GM21515 (cell line): Measurements from ENCODE around the gene TNS3.
"Not testable (repeated sequence)": the region's sequence is repeated elsewhere in the genome, so short reads cannot be mapped to it uniquely, and the experiment has no call there.

ENCODE experiments used
- ATAC-seq: cut with Tn5 transposase; IDR thresholded peaks from one replicate; pipeline ENCODE4 v1.9.1; 2021; ENCODE audit not compliant: unreplicated experiment

TNS3 gene

DNA sequence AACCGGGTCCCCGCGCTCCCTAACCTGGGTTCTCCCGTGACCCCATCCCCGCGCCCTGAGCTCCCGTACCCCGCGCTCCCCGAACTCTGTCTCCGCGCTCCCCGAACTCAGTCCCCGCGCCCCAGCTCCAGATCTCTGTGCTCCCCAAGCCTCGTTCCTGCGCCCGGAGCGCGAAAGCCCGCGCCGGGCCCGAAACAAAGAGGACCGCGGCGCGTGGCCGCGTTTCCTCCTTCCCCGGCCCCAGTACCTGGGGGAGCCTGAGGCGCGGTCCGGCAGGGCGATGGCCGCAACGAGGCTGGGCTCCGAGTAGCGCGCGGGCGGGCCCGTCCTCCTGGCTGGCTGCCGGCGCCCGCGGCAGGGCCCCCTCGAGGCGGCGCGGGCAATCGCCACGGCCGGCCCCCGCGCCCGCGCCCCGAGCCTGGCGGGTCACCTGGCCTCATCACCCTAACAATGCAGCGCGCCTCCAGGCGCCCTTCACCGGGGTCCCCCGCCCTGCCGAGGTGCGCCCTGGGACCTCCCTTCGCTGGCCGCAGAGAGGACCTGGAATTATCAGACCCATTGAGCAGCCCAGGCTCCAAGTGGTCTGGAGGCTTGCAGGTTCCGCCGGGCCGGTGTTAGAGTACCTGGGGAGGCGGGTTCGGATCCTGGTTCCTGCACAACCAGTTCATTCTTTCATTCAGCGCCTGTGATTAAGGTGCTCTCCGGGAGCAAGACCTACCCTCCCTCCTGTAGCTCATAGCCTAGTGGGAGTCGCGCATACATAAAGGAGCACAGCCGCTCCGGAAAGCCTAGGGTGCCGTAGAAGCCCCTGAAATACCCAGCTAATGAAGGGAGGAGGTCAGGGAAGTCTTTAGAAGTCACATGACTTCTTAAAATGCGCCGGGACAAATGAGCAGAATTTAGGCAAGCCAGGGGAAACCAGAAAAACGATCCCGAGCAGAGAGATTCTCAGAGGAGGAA, at the start of gene TNS3:
Gene TNS3, minus strand, starts transcription at position 308 of the 960 bp plus-strand sequence. CDS start 142,475 bp downstream, outside the sequence.
- no peak for ATAC-seq

DNA sequence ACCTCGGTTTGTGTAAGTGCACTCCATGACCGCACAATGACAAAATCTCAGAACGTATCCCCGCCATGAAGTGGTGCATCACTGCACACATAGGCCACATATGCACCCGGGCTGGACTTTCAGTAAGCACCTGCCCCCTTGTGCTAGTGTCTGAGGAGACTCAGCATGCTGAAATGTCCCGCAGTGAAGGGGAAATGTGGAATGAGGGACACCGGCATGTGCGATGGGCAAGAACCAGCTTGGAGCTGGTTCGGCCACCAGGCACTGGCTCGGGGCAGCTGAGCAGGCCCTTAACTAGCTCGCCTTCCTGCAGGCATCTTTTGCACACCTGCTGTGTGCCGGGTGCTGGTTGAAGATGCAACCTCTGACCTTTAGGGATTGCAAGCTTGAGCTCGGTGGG, 49.8 kb upstream of the TNS3 start:
- ATAC-seq = no peak

DNA sequence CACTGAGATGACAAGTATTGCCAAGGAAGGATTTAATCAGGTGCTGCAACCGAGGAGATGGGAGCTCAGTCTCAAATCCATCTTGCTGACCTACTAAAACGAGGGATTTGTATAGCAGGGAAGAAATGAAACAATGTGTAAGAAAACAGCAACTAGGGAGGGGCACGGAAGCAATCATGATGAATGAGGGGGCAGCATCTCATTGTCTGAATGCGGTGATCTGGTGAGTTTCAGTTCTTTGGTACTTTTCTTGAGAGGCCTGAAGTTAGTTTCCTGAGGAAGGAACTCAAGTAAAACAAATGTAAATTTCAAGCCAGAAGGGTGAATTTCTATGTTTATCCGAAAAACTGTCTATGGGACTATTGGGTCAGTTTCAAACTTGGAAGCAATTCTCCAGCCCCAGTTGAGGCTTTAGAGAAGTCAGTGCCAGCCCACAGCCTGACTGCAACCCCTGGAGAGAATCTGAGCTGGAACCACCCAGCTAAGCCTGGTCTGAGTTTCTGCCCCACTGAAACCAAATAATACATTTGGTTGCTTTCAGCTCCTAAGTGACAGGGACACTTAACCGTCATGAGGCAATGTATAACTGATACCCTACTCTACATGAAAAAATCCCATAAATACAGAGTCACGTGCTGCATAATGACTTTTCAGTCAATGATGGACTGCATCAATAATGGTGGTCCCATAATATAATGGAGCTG, 45.8 kb upstream of the TNS3 start:
- peak; percentile 79 for ATAC-seq

DNA sequence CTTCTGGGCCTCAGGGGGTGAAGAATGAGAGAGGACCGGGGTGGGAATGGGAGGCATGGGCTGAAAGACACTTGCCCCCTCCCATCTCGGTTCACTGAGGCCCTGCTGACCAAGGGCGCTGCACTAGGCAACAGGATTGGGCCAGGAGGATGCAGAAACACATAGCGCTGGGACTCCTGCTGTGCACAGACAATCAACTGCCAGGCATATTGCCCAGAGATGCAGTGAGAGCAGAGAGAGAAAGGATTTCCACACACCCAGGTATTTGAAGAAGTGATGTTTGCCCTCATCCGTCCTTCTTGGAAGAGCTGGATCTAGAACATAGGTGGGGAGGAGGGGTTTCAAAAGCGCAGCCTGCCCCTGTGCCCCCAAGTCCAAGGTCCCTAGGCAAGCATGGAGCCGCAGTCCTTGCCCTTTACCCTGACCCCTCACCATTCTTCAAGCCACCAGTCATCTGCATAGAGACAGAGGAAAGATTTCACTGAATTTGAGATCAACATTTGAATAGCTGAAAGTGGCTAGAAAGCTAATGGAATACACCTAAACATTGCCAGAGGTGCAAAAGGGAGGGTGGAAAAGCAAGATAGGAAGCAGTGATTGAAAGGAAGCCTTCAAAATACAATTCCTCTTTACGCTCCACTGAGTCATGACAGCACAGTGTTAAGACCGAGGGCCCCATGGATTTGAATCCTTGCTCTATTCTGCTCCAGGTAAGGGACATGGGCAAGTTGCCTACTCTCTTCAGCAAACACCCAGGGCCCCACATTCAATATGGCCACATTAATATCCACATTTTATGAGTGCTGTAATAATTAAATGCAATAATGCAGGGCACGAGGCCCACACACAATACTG, 44.2 kb upstream of the TNS3 start:
- no peak for ATAC-seq

DNA sequence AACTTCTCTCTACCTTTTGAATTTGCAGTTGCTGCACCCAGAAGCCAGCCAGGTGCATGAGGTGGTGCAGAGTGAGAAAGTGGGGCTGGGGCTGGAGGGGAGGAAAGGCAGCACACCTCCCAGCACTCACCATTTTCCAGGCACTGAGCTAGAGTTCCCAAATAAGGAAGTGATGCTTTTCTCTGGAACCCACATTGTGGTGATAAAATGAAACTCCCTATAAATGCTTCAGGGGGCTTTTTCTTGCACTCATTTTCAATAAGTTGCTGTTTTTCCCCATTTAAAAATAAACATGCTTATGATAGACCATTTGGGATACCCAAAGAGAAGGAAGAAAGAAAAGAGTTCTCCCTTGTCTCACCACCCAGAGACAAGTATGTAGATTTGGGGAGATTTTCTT, 42.8 kb upstream of the TNS3 start:
- ATAC-seq = no peak

DNA sequence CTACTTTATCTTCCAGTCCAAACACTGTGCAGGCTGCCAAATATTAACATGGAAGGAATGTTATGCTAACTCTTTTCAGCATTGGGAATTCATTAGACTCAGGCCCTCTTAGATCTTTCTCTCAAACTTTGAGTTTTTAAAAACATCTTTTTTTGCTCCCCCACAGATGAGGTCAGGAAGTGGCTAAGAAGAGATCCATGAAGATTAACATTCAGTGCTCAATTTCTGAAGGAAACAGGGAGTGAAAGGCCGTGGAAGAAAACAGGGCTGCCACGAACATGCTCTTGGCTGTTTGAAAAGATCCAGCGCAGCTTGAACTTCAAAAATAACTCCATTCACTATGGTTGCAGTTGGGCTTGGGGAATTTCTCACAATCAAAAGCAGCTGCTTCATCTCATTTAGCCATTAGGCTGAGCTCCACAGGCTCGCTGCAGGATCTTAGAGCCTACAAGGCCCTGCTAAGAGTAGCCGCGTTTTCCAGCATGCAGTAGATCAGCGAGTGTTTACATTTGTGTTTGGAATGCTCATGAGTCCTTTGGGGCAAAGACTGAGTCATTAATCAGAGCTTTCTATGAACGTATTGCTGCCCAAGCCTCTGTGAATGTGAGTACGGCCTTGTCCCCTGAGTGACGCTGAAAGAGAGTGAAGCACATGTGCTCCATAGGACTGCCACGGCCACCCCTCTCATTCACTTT, 41.2 kb upstream of the TNS3 start:
- ATAC-seq = no peak

DNA sequence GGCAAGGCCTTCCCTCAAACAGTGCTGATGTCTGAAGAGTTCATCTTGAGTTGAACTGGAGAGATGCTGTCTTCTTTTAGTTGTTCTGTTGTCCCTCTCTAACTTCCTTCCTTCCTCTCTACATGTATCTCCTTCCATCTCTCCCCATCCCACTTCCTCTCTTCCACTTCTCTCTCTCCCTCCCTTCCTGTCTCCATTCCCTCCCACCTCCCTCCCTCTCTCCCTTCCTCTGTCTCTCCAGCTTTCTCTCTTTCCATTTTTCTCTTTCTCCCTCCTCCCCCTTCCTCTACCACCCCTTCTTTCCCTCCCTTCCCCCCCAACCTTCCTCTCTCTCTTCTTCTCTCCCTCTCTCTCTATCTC, 40.7 kb upstream of the TNS3 start:
- no peak for ATAC-seq

DNA sequence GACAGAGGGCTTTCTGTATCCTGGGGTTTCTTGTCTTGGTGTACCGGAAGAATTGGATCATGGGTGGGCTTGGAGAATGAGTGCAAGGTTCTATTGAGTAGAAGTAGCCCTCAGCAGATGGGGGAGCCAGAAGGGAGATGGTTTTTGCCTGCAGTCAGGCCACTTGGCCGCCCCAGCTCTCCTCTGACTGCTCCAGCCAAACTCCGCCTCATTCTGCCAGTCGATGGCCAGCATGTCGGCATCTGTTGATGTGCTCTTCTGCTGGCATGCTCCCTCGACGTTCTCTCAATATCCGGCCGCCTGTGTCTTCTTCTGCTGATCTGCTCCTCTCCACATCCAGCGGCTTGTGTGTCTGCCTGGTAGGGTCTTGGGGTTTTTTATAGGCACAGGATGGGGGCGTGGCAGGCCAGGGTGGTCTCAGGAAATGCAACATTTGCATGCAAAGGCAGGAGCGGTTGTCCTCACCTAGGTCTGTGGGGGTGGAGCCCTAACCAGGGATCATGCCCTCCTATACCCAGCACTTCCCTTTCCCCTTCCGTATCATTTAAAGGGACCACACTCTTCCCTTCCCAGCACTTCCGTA, 40.2 kb upstream of the TNS3 start:
- no peak for ATAC-seq

DNA sequence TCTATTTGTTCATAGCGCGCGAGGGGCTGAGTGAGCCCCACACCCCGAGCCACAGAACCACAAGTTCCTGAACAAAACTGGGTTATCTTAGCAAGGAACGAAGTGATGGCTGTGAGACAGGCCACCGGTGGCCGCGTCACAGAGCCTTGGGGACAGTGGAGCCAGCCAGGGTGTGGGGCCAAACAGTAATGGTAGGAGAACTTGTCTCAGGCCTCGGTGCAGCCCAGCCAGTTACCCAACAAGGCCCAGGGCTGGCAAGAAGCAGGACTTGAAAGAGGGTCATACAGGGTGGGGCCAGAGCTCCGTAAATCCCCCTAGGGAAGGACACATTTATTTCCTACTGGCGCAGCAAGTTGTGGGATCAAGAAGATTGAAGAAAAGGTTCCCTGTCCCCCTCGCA, 39.4 kb upstream of the TNS3 start:
- ATAC-seq = no peak

DNA sequence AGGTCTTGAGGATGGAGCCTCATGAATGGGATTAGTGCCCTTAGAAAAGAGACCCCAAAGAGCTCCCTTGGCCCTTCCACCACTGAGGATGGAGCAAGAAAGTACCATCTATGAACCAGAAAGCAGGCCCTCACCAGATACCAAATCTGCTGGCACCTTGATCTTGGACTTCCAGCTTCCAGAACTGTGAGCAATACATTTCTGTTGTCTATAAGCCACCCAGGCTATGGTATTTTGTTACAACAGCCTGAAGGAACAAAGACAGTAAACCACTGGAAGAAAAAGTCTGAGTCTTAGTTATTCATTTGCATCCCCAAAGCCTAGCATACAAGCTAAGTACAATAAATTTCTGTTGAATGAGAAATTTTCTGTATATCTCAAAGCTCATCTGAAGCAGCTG, 37.9 kb upstream of the TNS3 start:
- no peak for ATAC-seq

DNA sequence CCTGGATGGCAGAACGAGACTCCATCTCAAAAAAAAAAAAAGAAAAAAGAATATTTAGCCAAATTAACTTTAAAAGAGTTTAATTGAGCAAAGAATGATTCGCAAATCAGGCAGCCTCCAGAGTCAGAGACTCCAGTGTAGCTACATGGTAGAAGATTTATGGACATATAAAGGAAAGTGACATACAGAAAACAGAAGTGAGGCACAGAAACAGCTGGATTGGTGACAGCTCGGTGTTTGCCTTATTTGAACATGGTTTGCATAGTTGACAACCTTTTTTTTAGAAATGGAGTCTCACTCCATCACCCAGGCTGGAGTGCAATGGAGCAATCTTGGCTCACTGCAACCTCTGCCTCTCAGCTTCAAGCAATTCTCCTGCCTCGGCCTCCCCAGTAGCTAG, 35.2 kb upstream of the TNS3 start:
- no peak for ATAC-seq

DNA sequence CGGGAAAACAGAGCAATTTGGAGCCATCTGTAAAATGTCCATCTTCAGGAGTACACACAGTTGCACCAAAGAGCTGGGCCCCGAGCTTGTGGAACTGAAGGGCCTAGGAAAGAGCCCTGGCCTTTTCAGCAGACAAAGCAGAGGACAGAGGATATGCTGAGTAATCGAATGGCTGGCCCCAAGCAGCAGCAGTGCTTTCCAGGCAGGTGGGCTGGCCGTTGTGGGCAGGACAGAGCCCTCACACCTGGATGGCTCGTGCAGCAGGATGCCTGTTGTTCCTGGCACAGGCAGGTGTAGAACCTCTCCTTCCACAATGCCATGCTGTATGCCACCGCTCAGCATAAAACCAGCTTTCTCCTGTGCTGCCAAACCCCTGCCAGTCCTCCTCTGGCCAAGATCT, 32.5 kb upstream of the TNS3 start:
- no peak for ATAC-seq

DNA sequence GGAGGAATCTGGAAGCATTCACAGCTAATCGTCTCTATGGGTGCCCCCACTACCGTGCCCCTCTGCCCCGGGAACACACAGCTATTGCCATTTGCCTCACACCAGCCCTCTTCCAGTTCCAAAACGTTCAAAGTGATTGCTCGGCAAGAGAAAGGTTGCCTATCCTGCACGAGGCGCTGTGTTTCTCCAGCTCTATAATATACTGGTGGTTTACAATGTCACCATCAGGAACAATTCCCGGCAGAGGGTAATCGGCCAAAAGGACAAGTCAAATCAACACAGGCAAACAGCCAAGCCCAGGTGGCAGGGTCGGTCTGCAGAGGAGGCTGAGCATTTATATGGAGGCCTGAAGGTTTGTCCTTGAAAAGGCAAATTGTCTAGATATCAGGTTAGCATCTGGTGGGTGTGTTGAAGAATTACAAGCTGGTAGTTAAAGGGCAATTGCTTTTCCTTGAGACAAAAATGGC, 29.2 kb upstream of the TNS3 start:
- no peak for ATAC-seq

DNA sequence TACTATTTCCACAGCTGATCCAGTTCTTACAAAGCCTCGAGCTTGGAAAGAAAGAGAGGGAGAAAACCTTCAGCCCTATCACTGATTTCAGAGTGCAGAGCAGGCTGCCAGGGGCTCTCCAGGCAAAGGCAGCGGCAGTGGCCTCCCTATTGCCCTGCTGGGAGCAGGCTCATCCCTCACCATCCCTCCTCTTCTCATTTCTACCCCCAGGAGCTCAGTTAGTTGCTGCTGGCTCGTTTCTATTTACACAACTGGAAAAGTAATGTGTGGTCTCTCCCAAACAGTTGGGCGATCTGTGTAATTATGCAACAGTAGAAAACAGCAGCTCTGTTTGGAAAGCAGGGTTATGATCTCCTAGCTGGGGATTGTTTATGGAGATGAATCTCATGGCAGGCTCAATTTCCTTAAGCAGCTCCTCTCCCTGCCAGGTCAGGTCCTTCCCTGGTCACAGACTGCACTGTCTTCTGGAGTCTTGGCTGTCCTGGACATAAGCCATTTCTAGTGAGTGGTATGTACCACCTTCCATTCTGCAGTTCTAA, 28.7 kb upstream of the TNS3 start:
- ATAC-seq = no peak

DNA sequence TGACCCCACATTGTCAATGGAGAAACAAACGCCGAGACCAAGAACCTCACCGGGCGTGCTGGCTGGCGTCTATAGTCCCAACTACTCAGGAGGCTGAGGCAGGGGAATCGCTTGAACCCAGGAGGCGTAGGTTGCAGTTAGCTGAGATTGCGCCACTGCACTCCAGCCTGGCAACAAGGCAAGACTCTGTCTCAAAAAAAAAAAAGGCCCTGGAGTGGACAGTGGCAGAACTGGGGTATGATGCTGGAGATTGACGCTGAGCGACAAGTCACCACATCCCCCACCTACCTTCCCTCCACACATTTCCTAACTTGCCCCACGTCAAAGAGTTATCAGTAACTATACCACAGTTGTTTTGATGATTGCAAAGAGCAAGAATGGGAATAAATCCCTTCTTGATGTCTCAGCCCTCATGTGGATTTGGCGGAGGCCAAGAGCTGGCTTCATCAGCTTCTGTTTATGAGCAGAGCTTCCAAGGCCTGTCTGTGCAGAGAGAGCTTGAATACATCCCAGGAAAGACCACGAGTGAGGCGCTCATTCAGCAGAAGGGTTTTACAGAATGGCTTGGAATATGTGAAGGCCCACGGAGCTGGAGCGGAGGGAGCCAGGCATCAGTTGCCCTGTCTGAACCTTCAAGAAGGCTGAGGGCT, 28.0 kb upstream of the TNS3 start:
- no peak for ATAC-seq

DNA sequence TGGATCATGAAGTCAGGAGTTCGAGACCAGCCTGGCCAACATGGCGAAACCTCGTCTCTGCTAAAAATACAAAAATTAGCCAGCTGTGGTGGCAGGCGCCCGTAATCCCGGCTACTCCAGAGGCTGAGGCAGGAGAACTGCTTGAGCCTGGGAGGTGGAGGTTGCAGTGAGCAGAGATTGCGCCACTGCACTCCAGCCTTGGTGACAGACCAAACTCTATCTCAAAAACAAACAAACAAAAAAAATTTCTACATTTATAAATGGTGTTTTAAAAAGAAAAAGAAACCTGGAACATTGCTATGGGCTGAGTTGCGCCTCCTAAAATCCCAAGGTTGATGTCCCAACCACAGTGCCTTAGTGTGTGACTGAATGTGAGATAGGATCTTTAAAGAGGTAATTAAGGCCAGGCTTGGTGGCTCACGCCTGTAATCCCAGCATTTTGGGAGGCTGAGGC, 24.7 kb upstream of the TNS3 start:
- ATAC-seq = not testable (repeated sequence)

DNA sequence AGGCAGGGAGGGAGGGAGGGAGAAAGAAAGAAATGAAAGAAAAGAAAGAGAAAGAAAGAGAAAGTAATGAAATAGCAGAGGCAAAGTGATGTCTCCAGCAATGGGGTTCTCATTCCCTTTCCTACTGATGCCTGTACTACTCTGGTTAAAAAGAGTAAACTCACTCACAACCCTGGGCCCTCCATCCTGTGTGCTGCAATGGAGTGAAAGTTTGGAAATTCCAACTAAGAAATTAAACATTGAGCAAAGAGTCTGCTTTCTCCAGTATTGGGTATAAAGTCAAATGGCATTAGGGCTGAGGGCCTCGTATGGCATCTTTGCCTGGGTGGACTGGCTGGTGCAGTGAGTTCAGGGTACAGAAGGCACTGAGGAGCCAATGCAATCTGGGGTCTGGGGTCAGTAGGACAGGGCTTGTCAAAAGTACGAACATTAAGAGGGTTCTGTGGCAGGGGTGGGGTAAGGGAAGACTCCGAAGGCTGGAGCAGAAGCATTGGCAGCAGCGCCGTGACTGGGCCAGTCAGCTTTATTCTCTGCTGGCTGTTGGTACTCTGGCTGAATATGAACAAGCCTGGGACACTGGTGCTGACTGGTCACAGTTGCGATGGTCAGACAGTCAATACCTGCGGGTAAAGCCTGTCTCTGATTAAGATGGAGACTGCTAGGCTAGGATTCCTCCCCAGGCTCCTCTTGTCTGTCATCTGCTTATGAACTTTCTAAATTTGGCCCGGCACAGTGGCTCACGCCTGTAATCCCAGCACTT, 24.1 kb upstream of the TNS3 start:
- no peak for ATAC-seq

DNA sequence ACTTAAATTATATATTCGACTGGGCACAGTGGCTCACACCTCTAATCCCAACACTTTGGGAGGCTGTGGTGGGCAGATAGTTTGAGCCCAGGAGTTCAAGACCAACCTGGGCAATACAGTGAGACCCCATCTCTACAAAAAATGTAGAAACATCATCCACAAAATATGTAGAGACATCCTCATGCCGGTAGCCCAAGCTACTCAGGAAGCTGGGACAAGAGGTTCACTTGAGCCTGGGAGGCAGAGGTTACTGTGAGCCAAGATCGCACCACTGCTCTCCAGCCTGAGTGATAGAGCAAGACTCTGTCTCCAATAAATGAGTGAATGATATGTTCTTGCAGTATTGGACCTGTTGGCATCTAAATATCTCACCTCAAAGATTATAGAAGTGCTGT, 22.6 kb upstream of the TNS3 start:
- no peak for ATAC-seq
